Stimulated activated CD4-positive, alpha-beta T cell treated with anti-CD3 and anti-CD28 coated beads, TNF-alpha, amount 100 ng/mL, for 24 hours (primary cell): ENCODE measurements around the gene SP3.

Experiments used
- DNase-seq, 3 experiments: peaks; one replicate each; pipeline ENCODE4 v3.0.0-alpha.2; 2020; ENCODE audit warnings: low read depth in 3 of 3

SP3 gene

DNA sequence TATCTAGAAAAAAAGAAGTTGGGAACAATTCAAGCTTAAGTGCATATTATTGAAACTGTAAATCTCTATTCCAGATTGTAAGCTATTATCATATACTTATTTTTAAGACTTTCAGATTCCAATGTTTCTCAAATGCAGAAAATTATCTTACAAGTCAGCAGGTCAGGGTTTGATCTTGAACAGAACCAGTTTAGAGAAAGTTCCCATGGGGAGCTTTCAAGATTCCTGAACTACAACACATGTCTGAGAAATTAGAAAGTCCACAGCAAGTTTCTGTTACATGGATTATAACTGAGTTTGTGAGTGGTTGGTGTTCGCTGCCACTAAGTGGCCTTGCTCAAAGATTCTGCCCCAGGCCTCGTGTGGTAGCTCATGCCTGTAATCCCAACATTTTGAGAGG, 31.6 kb upstream of the SP3 start:
- DNase-seq, result no peak

DNA sequence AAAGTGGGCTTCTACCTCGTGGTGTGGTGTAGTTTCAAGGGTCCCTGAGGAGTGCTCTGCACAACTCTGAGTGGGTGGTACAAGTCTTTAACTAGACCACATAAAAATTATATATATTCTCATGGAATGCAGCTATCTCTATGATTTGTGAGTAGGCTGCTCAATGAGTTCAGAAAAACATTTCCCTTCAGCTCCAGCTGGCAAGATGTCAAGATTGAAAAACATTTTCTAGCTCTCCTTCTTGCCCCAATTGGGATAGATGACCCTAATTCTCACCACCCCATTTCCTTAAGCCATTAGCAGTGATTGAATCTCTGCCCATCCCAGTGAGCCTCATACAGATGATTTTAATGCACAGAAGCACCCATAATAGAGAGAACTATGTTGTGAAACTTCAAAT, 28.3 kb upstream of the SP3 start:
- no peak for DNase-seq

DNA sequence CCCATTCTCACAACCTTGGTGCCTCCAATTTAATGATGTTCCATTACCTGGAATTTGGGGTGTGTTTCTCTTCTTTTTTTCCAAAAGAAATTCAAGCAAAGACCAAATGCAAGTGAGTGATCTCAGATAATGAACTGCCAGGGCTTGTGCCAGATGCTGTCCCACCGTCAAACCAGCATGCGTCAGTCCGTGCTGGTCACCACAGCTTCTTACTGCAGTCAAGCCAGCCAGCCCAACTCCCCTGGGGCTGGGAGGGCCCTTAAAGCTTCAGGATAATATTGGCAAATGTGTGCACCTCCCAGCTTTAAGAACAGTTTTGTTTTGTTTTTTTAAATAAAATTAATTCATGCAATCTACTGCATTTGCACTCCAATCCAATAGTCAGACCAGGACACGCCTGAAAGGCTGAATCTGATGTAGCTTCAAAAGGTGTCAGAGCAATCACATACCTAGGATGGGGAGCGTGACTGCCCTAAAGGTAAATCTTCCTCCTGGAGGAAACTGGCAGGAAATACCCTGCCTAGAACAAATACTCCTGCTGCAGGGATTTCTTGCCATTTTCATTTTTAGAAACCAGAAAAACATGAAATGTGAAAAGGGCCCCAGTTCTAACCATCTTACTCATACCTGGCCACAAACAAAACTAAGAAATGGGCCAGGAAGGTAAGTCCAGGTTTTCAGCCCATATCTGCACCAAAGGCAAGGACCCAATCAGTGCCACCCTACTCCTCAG, 26.8 kb upstream of the SP3 start:
- no peak for DNase-seq

DNA sequence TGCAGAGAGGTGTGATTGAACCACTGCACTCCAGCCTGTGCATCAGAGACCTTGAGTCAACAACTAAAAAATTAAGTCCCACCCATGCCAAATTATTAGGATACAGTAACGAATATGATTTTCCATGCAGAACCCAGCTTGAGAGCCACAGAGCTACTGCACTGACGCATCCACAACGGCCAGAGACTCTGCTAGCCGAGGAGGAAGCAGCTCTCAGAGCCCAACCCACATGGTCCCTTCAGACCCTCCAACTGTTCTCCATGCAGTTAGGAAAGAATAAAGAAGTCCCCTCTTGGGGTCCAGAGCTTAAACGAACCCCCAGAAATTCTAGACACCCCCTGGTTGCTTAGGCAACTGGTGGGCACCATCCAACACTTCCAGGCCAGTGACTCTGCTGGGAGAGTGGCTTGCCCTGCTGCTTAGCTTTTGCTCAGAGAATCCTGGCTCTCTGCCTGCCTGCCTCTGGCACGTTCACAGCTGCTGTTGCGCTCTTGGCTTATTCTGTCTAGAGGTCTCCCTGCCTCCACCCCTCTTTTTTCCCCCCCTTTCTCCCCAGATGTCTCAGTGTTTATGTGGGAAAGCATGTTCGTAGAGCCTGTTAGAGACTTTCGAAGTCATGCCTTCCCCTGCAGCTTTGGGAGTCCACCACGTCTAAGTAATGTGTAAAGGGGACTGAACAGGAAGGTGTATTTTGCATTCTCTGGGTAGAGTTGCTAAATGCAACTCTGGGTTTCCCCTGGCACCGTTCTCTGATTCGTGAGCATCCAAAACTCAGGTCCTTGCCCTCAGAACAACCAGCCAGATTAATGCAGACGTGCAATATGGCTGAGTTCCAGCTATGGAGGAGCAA, 26.0 kb upstream of the SP3 start:
- no peak for DNase-seq

DNA sequence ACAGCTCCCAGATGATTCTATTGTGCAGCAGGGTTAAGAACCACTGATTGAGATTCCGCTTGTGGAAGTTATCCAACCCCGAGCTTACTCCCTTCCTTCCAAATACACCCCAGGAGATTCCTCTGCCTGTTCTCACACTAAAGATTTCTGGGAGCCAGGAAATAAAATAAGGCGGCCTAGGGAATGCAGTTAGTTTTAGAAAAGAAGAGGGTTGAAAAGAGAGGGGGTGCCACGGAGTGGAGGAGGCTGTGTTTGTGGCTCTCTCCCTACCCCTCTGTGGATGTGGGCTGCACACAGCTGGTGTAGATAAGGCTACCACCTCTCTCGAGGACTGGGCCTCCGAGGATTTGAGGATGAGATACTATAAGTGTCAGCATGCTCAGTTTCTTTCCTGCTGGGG, 25.1 kb upstream of the SP3 start:
- no peak for DNase-seq

DNA sequence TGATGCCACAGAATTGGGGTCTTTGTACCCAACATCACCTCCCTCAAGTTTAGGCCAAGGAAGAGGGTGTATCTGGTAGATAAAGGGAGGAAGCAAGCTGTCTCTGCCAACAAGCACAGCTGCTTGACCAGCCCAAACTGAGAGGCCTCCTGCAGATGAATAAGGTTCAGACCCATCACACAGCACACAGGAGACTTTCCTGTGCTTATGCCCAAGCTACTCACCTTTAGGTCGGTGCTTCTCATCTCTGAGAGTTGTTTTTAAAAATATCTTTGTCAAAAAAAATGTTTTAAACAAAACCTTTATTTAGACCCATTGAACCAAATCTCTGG, 24.7 kb upstream of the SP3 start:
- no peak for DNase-seq

DNA sequence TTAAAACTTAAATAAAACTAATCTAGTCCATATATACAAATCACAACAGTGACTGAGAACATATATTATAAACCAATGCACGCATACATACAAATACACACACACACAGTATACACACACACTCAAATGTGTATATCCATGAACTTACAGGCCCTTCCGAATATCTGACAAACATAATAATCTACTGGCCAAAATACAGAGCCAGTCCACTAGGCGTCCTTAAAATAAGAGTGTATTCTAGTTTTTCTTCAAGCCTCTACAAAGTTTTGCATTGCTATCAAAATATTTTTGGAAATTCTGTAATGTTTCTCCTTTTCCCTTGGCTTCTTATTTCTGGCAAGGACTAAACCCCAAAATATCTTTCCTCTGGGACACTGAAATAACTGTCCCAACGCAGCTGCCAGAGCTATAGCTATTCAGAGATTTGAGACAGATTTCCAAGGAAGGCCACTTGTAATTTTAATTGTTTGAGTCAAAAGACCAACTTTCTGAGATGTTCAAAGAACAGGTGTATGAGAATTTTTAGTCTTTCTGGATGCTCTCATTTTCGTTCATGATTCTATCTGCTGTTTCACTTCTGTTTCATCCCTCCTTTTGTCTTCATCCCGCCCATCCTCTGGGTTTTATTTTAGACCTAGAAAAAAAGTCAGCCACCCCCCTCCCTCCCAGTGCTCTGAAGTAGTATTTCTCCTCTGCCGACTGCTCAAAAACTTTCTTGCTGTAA, 24.1 kb upstream of the SP3 start:
- no peak for DNase-seq

DNA sequence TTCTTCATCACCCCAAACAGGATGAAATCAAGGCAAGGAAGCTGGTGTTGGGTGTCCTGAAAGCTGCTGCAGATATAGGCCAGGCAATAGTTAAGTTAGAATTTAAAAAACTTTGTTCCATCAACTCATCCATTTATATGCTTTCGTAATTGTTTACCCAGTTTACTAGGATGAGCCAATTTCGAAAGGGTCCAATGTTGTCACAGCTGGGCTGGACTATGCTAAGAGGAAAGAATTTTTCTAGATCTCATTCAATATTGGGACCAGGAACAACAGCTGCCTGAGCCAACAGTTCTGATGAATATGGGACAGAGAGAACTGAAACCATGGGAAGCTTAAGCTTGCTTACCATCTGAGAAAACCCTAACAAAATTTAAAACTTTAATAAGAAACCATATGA, 21.6 kb upstream of the SP3 start:
- no peak for DNase-seq

DNA sequence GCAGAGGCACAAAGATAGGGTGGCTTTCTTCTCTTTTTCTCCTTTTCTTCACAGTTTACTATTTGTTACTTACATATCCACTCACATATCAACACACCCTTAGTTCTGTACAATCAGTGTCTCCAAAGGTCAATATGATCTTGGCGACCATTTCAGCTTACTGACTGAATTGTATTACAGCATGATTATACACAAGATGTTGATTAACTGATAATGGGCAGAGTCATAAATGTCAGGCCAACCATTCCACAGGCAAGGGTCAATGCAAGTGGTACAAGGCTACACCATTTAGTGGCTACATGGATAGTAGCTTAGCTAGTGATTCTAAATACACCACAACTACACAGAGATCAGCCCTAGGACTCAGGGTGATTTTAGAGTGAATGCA, 20.4 kb upstream of the SP3 start:
- DNase-seq, result no peak

DNA sequence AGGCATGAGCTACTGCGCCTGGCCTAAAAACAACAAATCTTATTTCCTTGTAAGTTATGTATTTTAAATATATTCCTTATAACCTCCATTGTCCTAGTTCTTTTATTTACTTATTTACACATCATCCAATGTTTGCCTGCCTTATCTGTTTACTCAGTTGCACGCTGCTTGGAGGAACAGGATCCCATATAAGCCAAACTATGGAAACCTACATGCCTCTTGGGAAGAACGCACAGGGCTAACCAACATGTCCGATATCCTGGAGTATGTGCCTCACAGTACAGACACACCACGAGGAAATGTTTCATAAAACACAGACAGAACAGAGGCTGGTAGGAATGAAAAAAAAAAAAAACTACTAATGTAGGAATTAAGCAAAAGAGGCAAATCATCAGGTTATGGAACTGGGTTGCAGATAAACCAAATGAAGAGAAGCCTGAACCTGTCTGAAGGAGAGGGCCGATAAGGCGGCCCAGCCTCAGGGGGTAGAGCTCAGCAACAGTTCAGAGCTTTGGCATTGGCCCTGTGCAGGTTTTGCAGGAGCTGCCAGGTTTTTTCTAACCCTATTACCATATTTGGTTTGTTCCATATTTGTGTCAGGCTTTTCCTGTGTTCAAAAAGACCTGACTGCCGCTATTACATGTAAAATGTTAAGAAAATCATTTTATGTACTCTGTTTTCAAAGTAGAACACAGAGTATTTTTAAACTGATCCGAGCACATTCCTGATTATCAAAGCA, 19.9 kb upstream of the SP3 start:
- DNase-seq, result no peak

DNA sequence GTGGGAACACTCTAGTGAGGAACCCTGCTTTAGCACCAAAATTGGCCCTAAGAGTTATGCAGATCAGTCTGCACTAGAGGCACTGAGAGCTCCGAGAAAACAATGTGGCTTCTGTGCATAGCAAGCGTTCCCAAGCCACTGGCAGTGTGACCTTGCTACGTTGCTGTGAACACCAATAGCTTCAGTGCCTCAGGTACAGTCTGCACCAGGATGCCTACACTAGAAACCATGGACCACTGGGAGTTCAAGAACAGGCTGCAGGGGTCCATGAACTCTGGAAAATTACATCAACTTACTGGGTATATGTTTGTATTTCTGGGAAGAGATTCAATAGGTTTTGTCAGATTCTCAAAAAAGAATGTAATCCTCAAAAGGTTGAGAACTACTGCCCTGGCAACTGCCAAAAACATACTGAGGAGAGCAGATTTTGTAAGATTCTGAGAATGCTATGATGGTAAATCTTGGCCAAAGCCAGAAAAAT, 18.3 kb upstream of the SP3 start:
- no peak for DNase-seq

DNA sequence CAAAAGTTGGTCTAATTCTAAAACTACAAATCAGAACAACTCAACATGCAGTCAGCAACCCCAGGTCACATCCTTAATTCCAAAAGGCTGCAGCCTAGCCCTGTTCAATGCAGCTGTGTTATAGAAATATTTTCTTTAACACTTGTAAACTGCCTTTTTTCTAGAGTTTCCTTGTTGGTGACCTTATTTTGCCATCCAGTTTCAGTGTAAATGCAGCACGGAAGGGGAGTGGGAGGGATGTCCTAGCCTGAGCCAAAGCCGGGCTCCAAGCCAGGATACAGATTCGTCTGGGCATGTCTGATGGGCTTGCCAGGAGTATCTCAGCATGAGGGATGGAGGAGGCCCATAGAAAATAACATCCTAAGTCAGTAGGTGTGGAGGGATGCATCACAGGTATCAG, 17.7 kb upstream of the SP3 start:
- no peak for DNase-seq

DNA sequence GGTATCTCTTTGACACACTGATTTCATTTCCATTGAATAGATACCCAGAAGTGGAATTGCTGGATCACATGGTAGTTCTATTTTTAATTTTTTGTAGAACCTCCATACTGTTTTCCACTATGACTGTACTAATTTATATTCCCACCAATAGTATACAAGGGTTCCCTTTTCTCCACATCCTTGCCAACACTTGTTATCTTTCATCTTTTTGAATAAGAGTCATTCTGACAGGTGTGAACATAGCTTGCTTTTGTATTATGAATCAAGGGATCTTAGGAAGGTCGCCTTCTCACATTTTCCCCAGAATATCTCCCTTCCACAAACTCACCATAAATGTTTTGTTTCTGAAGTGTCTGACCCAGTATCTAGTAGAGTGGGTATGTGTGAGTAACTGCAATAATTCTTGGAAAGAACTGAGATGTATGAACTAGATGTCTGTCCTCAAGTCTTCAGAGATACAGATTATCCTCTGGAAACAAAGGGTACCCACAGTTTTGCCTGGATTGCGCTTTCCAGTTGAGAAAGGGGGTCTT, 17.1 kb upstream of the SP3 start:
- no peak for DNase-seq

DNA sequence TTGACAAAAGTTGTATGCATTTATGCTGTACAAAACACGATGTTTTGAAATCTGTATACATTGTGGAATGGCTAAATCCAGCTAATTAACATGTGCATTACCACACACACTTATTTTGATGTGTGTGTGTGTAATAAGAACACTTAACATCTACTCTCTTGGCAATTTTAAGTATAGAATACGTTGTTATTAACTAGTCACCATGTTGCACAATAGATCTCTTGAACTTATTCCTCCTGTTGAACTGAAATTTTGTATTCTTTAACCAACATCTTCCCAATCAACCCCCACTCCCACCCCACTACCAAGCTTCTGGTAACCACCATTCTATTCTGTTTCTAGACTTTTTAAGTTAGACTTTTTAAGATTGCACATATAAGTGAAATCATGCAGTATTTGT, 16.3 kb upstream of the SP3 start:
- no peak for DNase-seq

DNA sequence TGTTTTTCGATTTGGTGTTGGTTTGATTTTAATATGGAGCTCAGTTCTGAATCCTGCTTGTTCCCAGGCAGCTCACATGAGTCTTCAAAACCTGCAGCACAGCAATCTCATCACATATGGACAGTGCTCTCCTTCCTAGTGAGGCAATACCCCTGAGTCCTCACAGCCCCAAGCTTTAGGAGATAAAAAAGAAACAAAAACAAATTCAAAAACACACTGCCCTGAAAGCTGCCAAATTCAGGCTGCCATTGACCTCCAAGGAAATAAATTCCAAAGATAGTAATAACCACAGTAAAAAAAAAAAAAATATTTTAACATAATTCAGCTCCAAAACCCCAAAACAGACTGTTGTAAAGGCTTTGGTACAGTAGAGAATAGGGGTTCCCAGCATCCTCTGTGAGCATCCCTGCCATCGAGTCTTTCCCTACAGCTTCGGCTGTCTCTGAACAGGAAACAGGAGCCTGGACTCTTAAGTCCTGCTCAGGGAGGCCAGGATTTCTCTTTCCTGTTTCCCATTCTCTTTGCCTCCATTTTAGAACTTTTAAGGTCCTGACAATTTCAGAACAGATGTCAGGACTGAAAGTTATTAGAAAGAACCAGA, 14.7 kb upstream of the SP3 start:
- no peak for DNase-seq

DNA sequence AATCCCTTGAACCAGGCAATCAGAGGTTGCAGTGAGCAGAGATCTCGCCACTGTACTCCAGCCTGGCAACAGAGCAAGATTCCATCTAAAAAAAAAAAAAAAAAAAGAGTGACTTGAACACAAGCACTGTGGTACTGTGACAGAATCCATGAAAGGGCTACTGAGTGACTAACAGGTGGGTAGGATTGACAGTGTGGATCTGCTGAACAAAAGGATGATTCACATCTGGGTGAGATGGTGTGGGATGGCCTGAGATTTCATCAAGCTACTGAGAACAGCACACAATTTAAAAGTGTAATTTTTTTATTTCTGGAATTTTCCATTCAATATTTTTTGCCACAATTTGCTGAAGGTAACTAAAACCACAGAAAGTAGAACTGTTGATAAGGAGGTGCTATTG, 13.3 kb upstream of the SP3 start:
- DNase-seq, result peak in 1 of 3 experiments; percentile 14

DNA sequence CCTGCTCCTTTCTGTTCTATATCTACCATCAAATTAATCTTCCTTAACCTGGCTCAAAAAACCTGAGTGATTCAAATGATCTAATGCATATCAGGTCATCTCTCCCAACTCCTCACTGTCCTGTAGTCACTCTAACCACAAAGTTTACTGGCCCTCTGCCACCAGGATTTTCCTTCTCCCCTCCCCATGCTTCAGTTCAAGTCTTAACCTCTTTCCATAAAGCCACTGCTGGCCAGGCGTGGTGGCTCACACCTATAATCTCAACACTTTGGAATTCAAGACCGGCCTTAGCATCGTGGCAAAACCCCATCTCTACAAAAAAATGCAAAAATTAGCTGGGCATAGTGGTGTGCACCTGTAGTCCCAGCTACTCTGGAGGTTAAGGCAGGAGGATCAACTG, 7.5 kb upstream of the SP3 start:
- no peak for DNase-seq

DNA sequence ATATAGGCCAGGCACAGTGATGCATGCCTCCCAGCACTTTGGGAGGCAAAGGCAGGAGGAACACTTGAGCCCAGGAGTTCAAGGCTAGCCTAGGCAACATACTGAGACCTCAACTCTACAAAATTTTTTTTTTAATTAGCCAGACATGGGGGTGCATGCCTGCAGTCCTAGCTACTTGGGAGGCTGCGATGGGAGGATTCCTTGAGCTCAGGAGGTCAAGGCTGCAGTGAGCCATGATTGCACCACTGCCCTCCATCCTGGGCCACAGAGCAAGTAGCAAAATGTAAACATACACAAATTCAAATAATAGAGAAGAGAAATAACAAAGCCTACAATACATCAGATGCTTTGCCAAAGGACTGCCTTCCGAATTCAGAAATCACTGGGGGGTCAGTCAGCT, 7.0 kb upstream of the SP3 start:
- DNase-seq, result no peak

DNA sequence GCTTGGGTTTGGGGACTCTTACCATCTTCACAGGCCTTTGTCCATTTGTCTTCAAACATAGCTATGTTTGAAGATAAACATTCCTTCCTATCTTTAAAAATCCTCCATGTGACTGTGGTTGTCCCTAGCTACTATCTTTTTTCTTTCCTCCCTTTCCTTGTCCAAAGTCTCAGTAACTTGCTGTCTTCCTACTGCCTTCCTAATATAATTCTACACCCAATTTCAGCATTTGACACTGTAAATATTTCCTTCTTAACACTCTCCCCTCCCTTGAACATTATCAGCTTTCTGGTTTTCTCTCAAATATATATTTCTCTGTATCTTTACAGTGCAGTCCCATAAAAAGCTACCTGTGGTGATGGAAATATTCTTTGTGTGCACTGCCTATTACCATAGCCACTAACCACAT, 5.3 kb upstream of the SP3 start:
- no peak for DNase-seq

DNA sequence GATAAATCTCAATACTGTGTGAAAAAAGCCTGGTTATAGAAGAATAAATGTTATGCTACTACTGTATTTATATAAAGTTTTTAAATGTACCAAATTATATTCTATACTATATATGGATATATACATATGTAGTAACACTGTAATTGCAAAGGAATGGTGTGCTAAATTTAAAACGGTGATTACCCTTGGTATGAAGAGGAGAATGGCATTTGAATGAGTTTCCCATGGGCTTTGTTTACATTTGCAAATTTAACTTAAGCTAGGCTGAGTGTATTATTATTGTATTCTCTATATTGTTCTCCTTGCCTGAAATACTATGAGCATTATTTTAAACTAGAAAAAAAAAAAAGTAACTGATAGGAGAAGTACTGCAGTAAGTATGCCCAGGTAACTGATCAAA, 4.7 kb upstream of the SP3 start:
- DNase-seq, result no peak

DNA sequence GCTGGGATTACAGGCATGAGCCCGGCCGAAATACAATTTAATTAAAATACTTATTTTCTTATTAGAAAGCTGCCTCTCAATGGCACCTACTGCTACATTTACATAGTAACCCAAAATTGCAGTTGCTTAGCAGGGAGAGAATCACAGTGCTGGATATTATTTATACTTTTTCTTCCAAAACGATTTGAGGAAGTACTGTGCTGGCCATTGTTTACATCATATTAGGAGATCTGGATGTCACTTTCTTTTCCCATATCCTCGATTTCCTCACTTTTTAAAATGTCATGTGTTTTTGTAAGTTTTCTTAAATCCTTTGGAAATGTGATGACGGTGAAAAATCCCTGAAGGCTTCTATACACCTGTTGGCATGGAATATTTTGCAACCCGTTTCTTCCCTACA, 3.4 kb upstream of the SP3 start:
- no peak for DNase-seq
